ENCODE data around the gene RPSA.

DNA sequence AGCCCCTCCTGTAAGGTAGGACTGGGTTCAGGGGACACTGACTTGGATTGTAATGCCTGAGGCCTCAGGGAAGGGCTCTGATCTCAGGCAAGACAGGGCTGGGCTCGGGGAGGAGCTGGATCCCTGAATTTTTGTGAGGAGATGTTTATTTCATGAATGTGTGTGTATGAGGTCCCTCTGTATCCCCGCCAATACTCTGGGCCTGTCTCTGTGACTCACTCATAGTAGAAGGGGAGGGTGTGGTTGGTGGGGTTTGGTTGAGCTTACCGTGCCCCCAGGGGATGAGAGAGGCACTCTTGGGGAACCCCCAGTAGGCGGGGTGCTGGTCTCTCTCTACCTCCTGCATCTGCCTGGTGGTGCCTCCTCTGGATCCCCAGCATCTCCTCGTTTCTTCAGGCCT, 28.1 kb downstream of the RPSA start:
- TF ChIP-seq EZH2 (IDR thresholded peaks at IDR 0.05) (no peak), POLR2AphosphoS5 (IDR thresholded peaks at IDR 0.05; ENCODE audit: borderline replicate concordance, low read depth, low read length) (no peak), FOXP2 (optimal IDR thresholded peaks at IDR 0.05; ENCODE audit: control extremely low read depth, extremely low read length, insufficient read depth) (no peak)

Measured in SK-N-MC (cell line).